AG04449 (cell line): ENCODE results near the gene CHI3L2.

Source experiments
- CTCF ChIA-PET: fragments of 350-600 bp; formaldehyde crosslinking; extraction: SDS; loops from one replicate; lab custom pipeline; 2021; ENCODE audit warnings: antibody characterized with exemption; lab: Yijun Ruan, JAX
- POLR2A ChIA-PET: fragments of 400-600, 350-600 bp; formaldehyde crosslinking; extraction: SDS; loops from one replicate; lab custom pipeline; 2020; ENCODE audit warnings: antibody characterized with exemption, inconsistent platforms; lab: Yijun Ruan, JAX
- DNase-seq: peaks from one replicate; pipeline ENCODE4 v3.0.0-alpha.2; 2010; ENCODE audit warnings: low read depth, low spot score
- H3K4me3 ChIP-seq: 2 replicates; pipeline ENCODE4 v1.5.1; 2011; ENCODE audit warnings: low read depth, mild to moderate bottlenecking, control low read depth, low read length
- CTCF ChIP-seq: IDR thresholded peaks from one replicate; pipeline ENCODE4 v1.5.1; 2011; ENCODE audit warnings: mild to moderate bottlenecking, moderate library complexity, low read length, control low read depth, inconsistent platforms; ENCODE audit not compliant: insufficient read depth; ENCODE audit errors: missing control alignments

The CHI3L2 gene

GRCh38 chr1:111227434-111227833 is at the start of gene CHI3L2:
Gene CHI3L2 (plus strand): TSS chr1:111227713. CDS start chr1:111227730, 17 bp downstream.
- no peak within 1 kb of the TSS for H3K4me3 ChIP-seq
- POLR2A ChIA-PET = no interaction called here

GRCh38 chr1:111179968-111180533 is 47.5 kb upstream of the CHI3L2 start:
- TF ChIP-seq CTCF = no peak
- ChIA-PET CTCF (interaction anchor here (1.2 kb wide), 1 partner anchor 220 kb away, joined by 6 read pairs; no protein-coding TSS in a partner anchor), POLR2A (no interaction called here)
- DNase-seq = no peak
- no peak overlapping the region for H3K4me3 ChIP-seq

More at GRCh38 chr1:111227434-111227833, at the start of gene CHI3L2:
- no peak for DNase-seq
- no peak for TF ChIP-seq CTCF
- CTCF ChIA-PET = interaction anchor here (1.4 to 3.3 kb wide), 5 partner anchors 8 to 176 kb away, joined by 3 to 21 read pairs (median 5); no protein-coding TSS in a partner anchor

GRCh38 chr1:111182052-111182451 is 45.5 kb upstream of the CHI3L2 start:
- TF ChIP-seq CTCF = no peak
- POLR2A ChIA-PET = no interaction called here

GRCh38 chr1:111183308-111184069 is 44.0 kb upstream of the CHI3L2 start:
- no peak for TF ChIP-seq CTCF
- H3K4me3 ChIP-seq = no peak overlapping the region
- ChIA-PET CTCF (interaction anchor here (1.0 to 1.9 kb wide), 3 partner anchors 16 to 217 kb away, joined by 3 to 7 read pairs (median 5); no protein-coding TSS in a partner anchor), POLR2A (no interaction called here)
- DNase-seq = no peak

More at GRCh38 chr1:111182052-111182451, 45.5 kb upstream of the CHI3L2 start:
- no peak overlapping the region for H3K4me3 ChIP-seq
- CTCF ChIA-PET = interaction anchor here (0.9 to 1.9 kb wide), 2 partner anchors 22 to 219 kb away, joined by 3 to 5 read pairs; no protein-coding TSS in a partner anchor
- DNase-seq = no peak

GRCh38 chr1:111184663-111185062 is 42.9 kb upstream of the CHI3L2 start:
- POLR2A ChIA-PET = no interaction called here
- CTCF ChIA-PET = no interaction called here
- no peak for DNase-seq
- TF ChIP-seq CTCF = no peak
- H3K4me3 ChIP-seq = no peak overlapping the region
